ENCODE measurements around the gene UBA5. TPM values are rescaled to one million over a fixed set of nuclear protein-coding genes. Genes with fewer than 3 reads are reported as not detected.

Gene UBA5
- total RNA-seq, 4 donors from 2014 or later = 19.3 to 27.7 (median 21.5) TPM

- intact Hi-C loops (cut with DNase I; ENCODE audit: low total_unique reads) (no loop called here), in situ Hi-C loops (cut with MboI; ENCODE audit: low sequenced_read_pairs in 4 of 4) (no loop called here)
- Histone ChIP-seq H3K4me3 (no peak overlapping the region), H3K4me1 (peaks cover 29 to 37% of the 10 kb centered on the region in 2 donors), H3K9me3 (no peaks in the 10 kb centered on the region), H3K27me3 (no peaks in the 10 kb centered on the region), H3K27ac (no peak overlapping the region), H3K36me3 (peaks cover 0 to 7% of the 10 kb centered on the region in 2 donors)
- TF ChIP-seq CTCF (IDR thresholded peaks at IDR 0.05 in 4 of 5, conservative IDR thresholded peaks at IDR 0.05 in 1 of 5) (no peak), POLR2A (IDR thresholded peaks at IDR 0.05) (no peak)
- no peak for DNase-seq
- no peak for ATAC-seq
Measured at GRCh38 chr3:132662212-132662611, 2.1 kb downstream of the UBA5 start.

DNA sequence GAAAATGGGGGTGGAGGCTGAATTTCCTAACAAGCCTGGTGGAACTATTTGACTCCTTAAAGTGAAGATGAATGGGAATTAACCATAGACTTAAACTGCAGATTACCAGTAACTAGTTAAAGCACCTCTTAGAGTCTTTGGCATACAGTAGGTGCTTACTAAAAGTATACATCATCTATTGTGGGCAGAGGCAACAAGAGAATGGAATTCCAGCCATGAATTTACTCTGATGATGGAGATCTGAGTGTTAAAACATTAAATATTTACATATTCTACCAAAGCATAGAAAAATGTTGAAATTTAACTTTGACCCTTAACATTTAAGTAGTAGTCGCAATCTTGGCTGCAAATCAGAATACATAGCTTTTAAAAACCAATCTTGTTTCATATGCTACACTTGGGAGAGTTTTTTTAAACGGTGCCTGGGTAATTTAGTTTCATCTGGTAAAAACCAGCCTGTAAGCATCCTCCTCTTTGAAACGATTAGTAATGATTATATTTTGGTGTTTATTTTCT lies 5.2 kb downstream of the UBA5 start:
- ATAC-seq (no peak), DNase-seq (no peak)
- H3K36me3 ChIP-seq = peaks cover 0 to 17% of the 10 kb centered on the region in 2 donors
- no peaks in the 10 kb centered on the region for H3K27me3 ChIP-seq
- no peak overlapping the region for H3K27ac ChIP-seq
- intact Hi-C loops (cut with DNase I; ENCODE audit: low total_unique reads) = no loop called here
- in situ Hi-C loops (cut with MboI; ENCODE audit: low sequenced_read_pairs in 4 of 4) = no loop called here
- peaks cover 18 to 24% of the 10 kb centered on the region in 2 donors for H3K4me1 ChIP-seq
- TF ChIP-seq CTCF (IDR thresholded peaks at IDR 0.05 in 4 of 5, conservative IDR thresholded peaks at IDR 0.05 in 1 of 5) (no peak), POLR2A (IDR thresholded peaks at IDR 0.05) (no peak)
- no peaks in the 10 kb centered on the region for H3K9me3 ChIP-seq
- H3K4me3 ChIP-seq = no peak overlapping the region

DNA sequence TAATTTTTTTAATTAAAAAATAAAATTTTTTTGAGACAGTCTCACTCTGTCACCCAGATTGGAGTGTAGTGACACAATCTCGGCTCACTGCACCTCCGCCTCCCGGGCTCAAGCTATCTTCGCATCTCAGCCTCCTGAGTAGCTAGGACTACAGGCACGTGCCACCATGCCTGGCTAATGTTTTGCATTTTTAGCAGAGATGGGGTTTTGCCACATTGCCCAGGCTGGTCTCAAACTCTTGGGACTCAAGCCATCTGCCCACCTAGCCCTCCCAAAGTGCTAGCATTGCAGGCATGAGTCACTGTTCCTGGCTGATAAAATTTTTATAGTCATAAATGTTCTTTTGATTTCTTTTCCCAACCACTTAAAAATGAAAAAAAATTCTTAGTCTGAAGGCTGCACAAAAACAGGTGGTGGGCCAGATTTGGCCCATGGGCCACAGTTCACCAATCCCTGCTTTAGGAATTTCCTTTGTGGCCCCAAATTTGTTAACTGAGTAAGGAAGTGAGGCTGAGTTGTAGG lies 9.2 kb downstream of the UBA5 start:
- DNase-seq (no peak), ATAC-seq (no peak)
- H3K27ac ChIP-seq = no peak overlapping the region
- H3K36me3 ChIP-seq = peaks cover 8 to 55% of the 10 kb centered on the region in 2 donors
- no peaks in the 10 kb centered on the region for H3K27me3 ChIP-seq
- no peak for TF ChIP-seq POLR2A (IDR thresholded peaks at IDR 0.05)
- no peak overlapping the region for H3K4me3 ChIP-seq
- no peaks in the 10 kb centered on the region for H3K9me3 ChIP-seq
- H3K4me1 ChIP-seq = peaks cover 0 to 2% of the 10 kb centered on the region in 2 donors
- in situ Hi-C loops (cut with MboI; ENCODE audit: low sequenced_read_pairs in 4 of 4) = no loop called here
- intact Hi-C loops (cut with DNase I; ENCODE audit: low total_unique reads) = no loop called here

GRCh38 chr3:132675408-132675807 lies 15.3 kb downstream of the UBA5 start:
- intact Hi-C loops (cut with DNase I; ENCODE audit: low total_unique reads) (loop anchor here (5.0 kb wide), 1 partner anchor 37 kb away; no protein-coding TSS in a partner anchor), in situ Hi-C loops (cut with MboI; ENCODE audit: low sequenced_read_pairs in 4 of 4) (loop anchor here in 1 of 4 donors (25.0 kb wide), 1 partner anchor 188 kb away; no protein-coding TSS in a partner anchor)
- no peak overlapping the region for H3K4me3 ChIP-seq
- no peaks in the 10 kb centered on the region for H3K27me3 ChIP-seq
- H3K4me1 ChIP-seq = no peaks in the 10 kb centered on the region
- H3K36me3 ChIP-seq = peaks cover 8 to 77% of the 10 kb centered on the region in 2 donors
- H3K27ac ChIP-seq = no peak overlapping the region
- ATAC-seq = no peak
- no peak for TF ChIP-seq POLR2A (IDR thresholded peaks at IDR 0.05)
- TF ChIP-seq CTCF (IDR thresholded peaks at IDR 0.05 in 4 of 5, conservative IDR thresholded peaks at IDR 0.05 in 1 of 5) = no peak
- DNase-seq = no peak
- H3K9me3 ChIP-seq = no peaks in the 10 kb centered on the region

DNA sequence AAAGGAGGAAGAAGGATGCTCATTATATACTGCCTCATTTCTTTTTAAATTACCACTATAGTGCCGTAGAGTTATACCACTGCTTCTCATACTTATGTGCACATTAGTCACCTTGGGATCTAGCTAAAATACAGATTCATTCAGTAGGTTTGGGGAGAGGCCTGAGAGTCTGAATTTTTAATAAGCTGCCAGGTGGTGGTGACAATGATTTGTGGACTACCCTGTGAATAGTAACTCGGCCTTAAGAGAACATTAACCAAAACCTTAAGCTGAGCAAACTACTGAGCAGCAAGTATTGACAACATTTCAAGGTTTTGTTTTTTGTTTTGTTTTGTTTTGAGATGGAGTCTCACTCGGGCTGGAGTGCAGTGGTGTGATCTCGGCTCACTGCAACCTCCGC lies 19.8 kb downstream of the UBA5 start:
- DNase-seq = no peak
- TF ChIP-seq POLR2A (IDR thresholded peaks at IDR 0.05) = no peak
- TF ChIP-seq CTCF (IDR thresholded peaks at IDR 0.05 in 4 of 5, conservative IDR thresholded peaks at IDR 0.05 in 1 of 5) = no peak
- no peak overlapping the region for H3K27ac ChIP-seq
- no peaks in the 10 kb centered on the region for H3K9me3 ChIP-seq
- H3K27me3 ChIP-seq = no peaks in the 10 kb centered on the region
- intact Hi-C loops (cut with DNase I; ENCODE audit: low total_unique reads) (loop anchor here (5.0 kb wide), 1 partner anchor 32 kb away; no protein-coding TSS in a partner anchor), in situ Hi-C loops (cut with MboI; ENCODE audit: low sequenced_read_pairs in 4 of 4) (loop anchor here in 1 of 4 donors (25.0 kb wide), 1 partner anchor 193 kb away; no protein-coding TSS in a partner anchor)
- H3K4me3 ChIP-seq = no peak overlapping the region
- H3K4me1 ChIP-seq = no peaks in the 10 kb centered on the region
- ATAC-seq = no peak
- H3K36me3 ChIP-seq = peaks cover 0 to 63% of the 10 kb centered on the region in 2 donors

Data from gastrocnemius medialis (tissue), 4 donors.